T1000 (cell line): ENCODE data around the gene BTBD1.

Source experiments
- DNase-seq: peaks from one replicate; lab custom pipeline; 2025; ENCODE audit warnings: mixed read lengths; lab: John Stamatoyannopoulos, UW

The BTBD1 gene

GRCh38 chr15:83066734-83067637, at the start of gene BTBD1:
TSS of gene BTBD1 (minus strand) at chr15:83067252. CDS start at chr15:83067151, 101 bp downstream.
- DNase-seq: peak; percentile 92

- DNase-seq: no peak
Observed at GRCh38 chr15:83115831-83116565, 48.9 kb upstream of the BTBD1 start.

GRCh38 chr15:83115410-83115809, 48.4 kb upstream of the BTBD1 start:
- DNase-seq: no peak

- DNase-seq: no peak
Observed at GRCh38 chr15:83114856-83115255, 47.8 kb upstream of the BTBD1 start.

- no peak for DNase-seq
Observed at GRCh38 chr15:83113881-83114674, 47.0 kb upstream of the BTBD1 start.

- DNase-seq: no peak
Observed at GRCh38 chr15:83112956-83113299, 45.9 kb upstream of the BTBD1 start.

GRCh38 chr15:83112233-83112955, 45.3 kb upstream of the BTBD1 start:
- DNase-seq: no peak

GRCh38 chr15:83111149-83111548, 44.1 kb upstream of the BTBD1 start:
- no peak for DNase-seq

GRCh38 chr15:83110381-83110780, 43.3 kb upstream of the BTBD1 start:
- no peak for DNase-seq

GRCh38 chr15:83109532-83109931, 42.5 kb upstream of the BTBD1 start:
- DNase-seq: no peak

- DNase-seq: no peak
Observed at GRCh38 chr15:83108266-83109219, 41.5 kb upstream of the BTBD1 start.

- DNase-seq: no peak
Observed at GRCh38 chr15:83107841-83108181, 40.8 kb upstream of the BTBD1 start.

- no peak for DNase-seq
Observed at GRCh38 chr15:83106994-83107840, 40.2 kb upstream of the BTBD1 start, which contains the start of gene TM6SF1. TSS of gene TM6SF1 (plus strand) at chr15:83107645. CDS start at chr15:83107681, 36 bp downstream.

GRCh38 chr15:83105440-83105839, 38.4 kb upstream of the BTBD1 start:
- DNase-seq: no peak

- DNase-seq: no peak
Observed at GRCh38 chr15:83104141-83104540, 37.1 kb upstream of the BTBD1 start.

GRCh38 chr15:83102346-83102745, 35.3 kb upstream of the BTBD1 start:
- no peak for DNase-seq

GRCh38 chr15:83100097-83100646, 33.1 kb upstream of the BTBD1 start:
- DNase-seq: no peak

- DNase-seq: no peak
Observed at GRCh38 chr15:83099290-83099689, 32.2 kb upstream of the BTBD1 start.

GRCh38 chr15:83098079-83098478, 31.0 kb upstream of the BTBD1 start:
- no peak for DNase-seq
